Measurements from ENCODE around the gene OBSL1.

The OBSL1 gene

GRCh38 chr2:219563271-219563928 lies 7.9 kb downstream of the OBSL1 start:
- no peaks in the 10 kb centered on the region for H3K4me1 ChIP-seq (ENCODE audit: control insufficient read depth, insufficient read depth, low read length, unreplicated experiment)
- no peaks in the 10 kb centered on the region for H3K27me3 ChIP-seq (ENCODE audit: insufficient read depth, low read length)
- no peak overlapping the region for H2AFZ ChIP-seq (ENCODE audit: low read length, unreplicated experiment)
- no peaks in the 10 kb centered on the region for H3K36me3 ChIP-seq (ENCODE audit: insufficient read depth, low read length)
- no peak overlapping the region for H3K27ac ChIP-seq (ENCODE audit: low read depth, low read length)
- H3K4me3 ChIP-seq (ENCODE audit: low read depth, low read length), result no peak overlapping the region
- no peaks in the 10 kb centered on the region for H3K79me2 ChIP-seq (ENCODE audit: control insufficient read depth, insufficient read depth, low read length, unreplicated experiment)

DNA sequence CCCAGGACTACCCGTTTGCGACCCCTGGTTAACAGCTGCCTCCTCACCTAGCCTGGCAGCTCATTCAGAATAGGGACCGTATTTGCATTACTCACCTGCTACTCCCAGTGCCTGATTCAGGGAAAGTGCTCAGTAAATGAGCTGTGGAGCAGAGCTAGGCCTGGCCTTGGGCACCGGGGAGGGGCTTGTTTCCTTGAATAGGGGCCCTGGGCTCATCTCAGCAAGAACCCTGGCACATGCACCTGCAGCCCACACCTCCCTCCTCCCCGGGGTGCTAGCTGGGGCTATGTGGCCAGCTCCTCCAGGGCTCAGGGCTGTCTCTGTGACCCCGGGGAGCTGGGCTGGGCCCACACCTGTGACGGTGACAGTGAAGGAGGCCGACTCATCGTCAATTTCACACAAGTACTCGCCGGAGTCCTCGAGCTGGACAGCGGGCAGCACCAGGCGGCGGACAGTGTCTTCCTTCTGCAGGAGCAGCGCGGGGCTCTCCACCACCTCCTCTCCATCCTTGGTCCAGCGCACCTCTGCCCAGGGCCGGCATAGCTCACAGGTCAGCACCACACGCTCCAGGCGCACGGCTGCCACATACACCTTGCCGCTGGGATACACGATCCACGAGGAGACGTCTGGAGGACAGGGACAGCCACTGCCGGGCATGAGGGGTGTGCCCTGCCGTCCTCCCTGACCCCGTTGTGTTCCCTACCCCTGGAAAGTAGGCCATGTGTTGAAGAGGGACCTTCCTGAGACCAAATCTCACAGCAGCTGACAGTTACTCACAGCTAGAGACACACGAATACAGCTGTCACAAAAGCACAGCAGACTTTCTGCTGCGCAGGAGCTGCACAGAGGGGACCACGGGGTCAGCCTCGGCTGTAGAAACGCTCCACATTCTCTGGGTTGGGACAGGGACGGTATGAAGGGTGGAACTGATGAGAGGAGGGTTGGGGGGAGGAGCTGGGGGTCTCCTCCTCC lies 9.0 kb downstream of the OBSL1 start:
- no peaks in the 10 kb centered on the region for H3K36me3 ChIP-seq (ENCODE audit: insufficient read depth, low read length)

DNA sequence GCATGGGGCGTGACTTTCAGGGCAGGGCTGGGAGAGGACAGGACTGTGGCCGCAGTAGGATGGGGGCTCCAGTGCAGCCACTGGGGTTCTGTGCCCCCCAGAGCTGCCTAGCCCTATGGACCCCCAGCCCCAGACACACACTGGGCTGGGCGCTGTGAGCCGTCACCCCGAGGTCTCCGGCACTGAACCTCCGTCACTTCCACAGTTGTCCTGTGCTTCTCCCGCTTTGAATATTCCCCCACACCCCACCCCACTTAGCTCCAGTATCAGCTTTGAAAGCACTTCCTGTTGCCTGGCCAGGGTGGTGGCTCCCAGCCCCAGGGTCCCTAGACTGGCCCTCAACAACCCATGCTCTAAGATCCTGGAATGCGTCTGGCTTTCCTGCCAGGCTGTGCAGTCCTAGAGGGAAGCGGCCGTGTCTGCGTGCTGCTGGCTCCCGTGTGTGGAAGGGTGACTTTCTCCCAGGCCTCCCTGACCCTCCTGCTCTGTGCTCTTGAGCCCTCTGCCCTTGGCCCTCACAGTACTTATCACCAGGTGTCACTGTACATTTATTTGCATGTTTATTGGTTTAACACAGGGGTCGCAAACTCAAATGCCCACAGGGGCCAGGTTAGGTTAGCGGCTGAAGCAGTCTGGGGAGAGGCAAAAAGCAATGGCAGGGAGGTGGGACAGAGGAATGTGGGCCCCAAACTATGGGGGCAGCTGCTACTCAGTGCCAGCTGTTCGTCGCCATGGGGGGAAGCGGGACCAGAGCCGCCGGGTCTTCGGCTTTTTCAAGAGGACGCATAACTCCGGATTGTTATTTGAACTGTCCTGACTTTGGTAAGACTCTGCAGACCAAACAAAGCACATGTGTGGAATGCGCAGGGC lies 9.9 kb downstream of the OBSL1 start:
- Histone ChIP-seq H3K4me3 (ENCODE audit: low read depth, low read length) (no peak overlapping the region), H2AFZ (ENCODE audit: low read length, unreplicated experiment) (no peak overlapping the region), H3K79me2 (ENCODE audit: control insufficient read depth, insufficient read depth, low read length, unreplicated experiment) (no peaks in the 10 kb centered on the region), H3K27ac (ENCODE audit: low read depth, low read length) (no peak overlapping the region), H3K27me3 (ENCODE audit: insufficient read depth, low read length) (no peaks in the 10 kb centered on the region), H3K4me1 (ENCODE audit: control insufficient read depth, insufficient read depth, low read length, unreplicated experiment) (no peaks in the 10 kb centered on the region), H3K36me3 (ENCODE audit: insufficient read depth, low read length) (no peaks in the 10 kb centered on the region)

More for the DNA sequence above, 9.0 kb downstream of the OBSL1 start:
- H3K4me3 ChIP-seq (ENCODE audit: low read depth, low read length), result no peak overlapping the region
- no peak overlapping the region for H3K27ac ChIP-seq (ENCODE audit: low read depth, low read length)
- H3K27me3 ChIP-seq (ENCODE audit: insufficient read depth, low read length), result no peaks in the 10 kb centered on the region
- H2AFZ ChIP-seq (ENCODE audit: low read length, unreplicated experiment), result no peak overlapping the region
- no peaks in the 10 kb centered on the region for H3K79me2 ChIP-seq (ENCODE audit: control insufficient read depth, insufficient read depth, low read length, unreplicated experiment)
- no peaks in the 10 kb centered on the region for H3K4me1 ChIP-seq (ENCODE audit: control insufficient read depth, insufficient read depth, low read length, unreplicated experiment)

GRCh38 chr2:219560893-219561178 lies 10.5 kb downstream of the OBSL1 start:
- H3K4me3 ChIP-seq (ENCODE audit: low read depth, low read length), result no peak overlapping the region
- H3K27ac ChIP-seq (ENCODE audit: low read depth, low read length), result no peak overlapping the region
- no peaks in the 10 kb centered on the region for H3K4me1 ChIP-seq (ENCODE audit: control insufficient read depth, insufficient read depth, low read length, unreplicated experiment)
- H3K79me2 ChIP-seq (ENCODE audit: control insufficient read depth, insufficient read depth, low read length, unreplicated experiment), result no peaks in the 10 kb centered on the region
- H3K36me3 ChIP-seq (ENCODE audit: insufficient read depth, low read length), result no peaks in the 10 kb centered on the region
- H3K27me3 ChIP-seq (ENCODE audit: insufficient read depth, low read length), result no peaks in the 10 kb centered on the region
- H2AFZ ChIP-seq (ENCODE audit: low read length, unreplicated experiment), result no peak overlapping the region

GRCh38 chr2:219560037-219560892 lies 11.1 kb downstream of the OBSL1 start:
- H3K27me3 ChIP-seq (ENCODE audit: insufficient read depth, low read length), result no peaks in the 10 kb centered on the region

DNA sequence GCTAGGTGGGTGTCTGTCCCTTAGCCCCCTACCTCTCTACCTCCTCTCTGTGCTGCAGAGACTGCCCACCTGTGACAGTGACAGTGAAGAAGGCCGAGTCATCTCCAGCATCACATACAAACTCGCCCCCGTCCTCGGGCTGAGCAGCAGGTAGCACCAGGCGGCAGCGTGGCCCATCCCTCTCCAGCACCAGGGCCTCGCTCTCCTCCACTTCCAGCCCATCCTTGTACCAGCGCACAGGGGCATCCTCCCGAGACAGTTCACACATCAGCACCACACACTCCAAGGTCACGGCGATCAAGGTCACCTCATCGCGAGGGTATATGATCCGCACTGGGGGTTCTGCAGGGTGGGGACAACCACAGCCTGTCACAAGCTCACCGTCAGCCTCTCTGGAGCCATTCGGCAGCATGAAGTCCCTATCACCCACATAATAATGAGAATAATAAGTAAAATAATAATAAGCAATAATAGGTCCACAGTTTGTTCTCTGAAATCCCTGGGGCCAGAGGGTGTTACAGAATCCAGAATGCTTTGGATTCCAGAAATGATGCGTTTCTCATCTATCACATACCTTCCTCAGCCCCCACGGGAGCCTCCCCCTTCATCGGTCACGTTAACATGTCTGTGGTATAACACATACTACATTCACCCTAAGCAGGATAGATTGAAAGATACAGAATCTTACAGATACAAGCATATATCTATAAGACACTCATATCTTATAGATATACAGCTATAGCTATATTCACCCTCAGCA lies 12.0 kb downstream of the OBSL1 start:
- Histone ChIP-seq H3K4me3 (ENCODE audit: low read depth, low read length) (no peak overlapping the region), H3K27ac (ENCODE audit: low read depth, low read length) (no peak overlapping the region), H3K36me3 (ENCODE audit: insufficient read depth, low read length) (no peaks in the 10 kb centered on the region), H2AFZ (ENCODE audit: low read length, unreplicated experiment) (no peak overlapping the region), H3K79me2 (ENCODE audit: control insufficient read depth, insufficient read depth, low read length, unreplicated experiment) (no peaks in the 10 kb centered on the region), H3K4me1 (ENCODE audit: control insufficient read depth, insufficient read depth, low read length, unreplicated experiment) (no peaks in the 10 kb centered on the region), H3K27me3 (ENCODE audit: insufficient read depth, low read length) (no peaks in the 10 kb centered on the region)

More at GRCh38 chr2:219560037-219560892, 11.1 kb downstream of the OBSL1 start:
- Histone ChIP-seq H3K4me1 (ENCODE audit: control insufficient read depth, insufficient read depth, low read length, unreplicated experiment) (no peaks in the 10 kb centered on the region), H3K27ac (ENCODE audit: low read depth, low read length) (no peak overlapping the region), H2AFZ (ENCODE audit: low read length, unreplicated experiment) (no peak overlapping the region), H3K79me2 (ENCODE audit: control insufficient read depth, insufficient read depth, low read length, unreplicated experiment) (no peaks in the 10 kb centered on the region), H3K36me3 (ENCODE audit: insufficient read depth, low read length) (no peaks in the 10 kb centered on the region), H3K4me3 (ENCODE audit: low read depth, low read length) (no peak overlapping the region)

- H2AFZ ChIP-seq (ENCODE audit: low read length, unreplicated experiment), result no peak overlapping the region
- H3K27me3 ChIP-seq (ENCODE audit: insufficient read depth, low read length), result peaks cover 2% of the 10 kb centered on the region; the same call in 1 of the 2 replicates
- no peaks in the 10 kb centered on the region for H3K36me3 ChIP-seq (ENCODE audit: insufficient read depth, low read length)
- H3K4me3 ChIP-seq (ENCODE audit: low read depth, low read length), result no peak overlapping the region
- no peak overlapping the region for H3K27ac ChIP-seq (ENCODE audit: low read depth, low read length)
- H3K4me1 ChIP-seq (ENCODE audit: control insufficient read depth, insufficient read depth, low read length, unreplicated experiment), result no peaks in the 10 kb centered on the region
- no peaks in the 10 kb centered on the region for H3K79me2 ChIP-seq (ENCODE audit: control insufficient read depth, insufficient read depth, low read length, unreplicated experiment)
Observed at GRCh38 chr2:219557791-219558785, 13.3 kb downstream of the OBSL1 start.

DNA sequence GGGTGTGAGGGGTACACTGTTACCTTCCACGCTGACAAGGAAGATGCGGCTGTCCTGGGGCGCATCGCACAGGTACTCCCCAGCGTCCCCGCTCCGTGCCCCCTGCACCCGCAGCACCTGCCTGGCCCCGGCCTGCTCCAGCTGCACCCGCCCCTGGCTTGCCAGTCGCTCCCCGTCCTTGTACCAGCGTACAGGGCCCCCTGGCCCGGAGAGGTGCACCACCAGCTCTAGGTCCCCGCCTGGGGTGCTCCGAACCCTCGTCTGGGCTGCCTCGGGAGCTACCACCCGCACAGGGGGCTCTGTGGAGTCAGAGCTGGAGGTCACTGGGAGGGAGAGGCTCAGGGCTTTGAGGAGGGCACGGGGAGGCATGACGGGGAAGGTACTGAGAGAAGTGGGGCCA lies 14.0 kb downstream of the OBSL1 start:
- H3K4me1 ChIP-seq (ENCODE audit: control insufficient read depth, insufficient read depth, low read length, unreplicated experiment), result no peaks in the 10 kb centered on the region

DNA sequence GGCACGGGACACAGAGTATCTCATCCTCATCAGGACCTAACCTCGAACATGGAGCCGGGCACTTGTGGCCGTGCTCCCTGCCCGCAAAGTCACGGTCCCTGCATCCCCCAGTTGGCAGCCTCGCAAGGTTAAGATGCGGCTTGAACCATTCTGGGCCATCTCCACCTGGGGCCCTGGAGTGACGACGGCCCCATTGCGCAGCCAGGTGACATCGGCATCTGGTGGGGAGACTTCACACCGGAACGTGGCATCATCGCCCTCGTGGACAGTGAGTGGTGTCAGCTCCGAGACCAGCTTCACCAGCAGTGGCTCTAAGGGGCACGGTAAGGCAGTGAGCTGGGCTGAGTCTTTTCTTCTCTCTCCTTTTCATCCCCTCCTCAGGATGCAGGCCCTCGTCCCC lies 14.9 kb downstream of the OBSL1 start:
- no peaks in the 10 kb centered on the region for H3K79me2 ChIP-seq (ENCODE audit: control insufficient read depth, insufficient read depth, low read length, unreplicated experiment)
- H3K27ac ChIP-seq (ENCODE audit: low read depth, low read length), result no peak overlapping the region
- no peaks in the 10 kb centered on the region for H3K36me3 ChIP-seq (ENCODE audit: insufficient read depth, low read length)
- no peak overlapping the region for H2AFZ ChIP-seq (ENCODE audit: low read length, unreplicated experiment)
- peaks cover 6% of the 10 kb centered on the region for H3K4me1 ChIP-seq (ENCODE audit: control insufficient read depth, insufficient read depth, low read length, unreplicated experiment)
- H3K27me3 ChIP-seq (ENCODE audit: insufficient read depth, low read length), result peaks cover 3% of the 10 kb centered on the region; the same call in 1 of the 2 replicates
- H3K4me3 ChIP-seq (ENCODE audit: low read depth, low read length), result no peak overlapping the region

More for the DNA sequence above, 14.0 kb downstream of the OBSL1 start:
- no peak overlapping the region for H3K4me3 ChIP-seq (ENCODE audit: low read depth, low read length)
- H2AFZ ChIP-seq (ENCODE audit: low read length, unreplicated experiment), result no peak overlapping the region
- H3K79me2 ChIP-seq (ENCODE audit: control insufficient read depth, insufficient read depth, low read length, unreplicated experiment), result no peaks in the 10 kb centered on the region
- no peak overlapping the region for H3K27ac ChIP-seq (ENCODE audit: low read depth, low read length)
- H3K36me3 ChIP-seq (ENCODE audit: insufficient read depth, low read length), result no peaks in the 10 kb centered on the region
- H3K27me3 ChIP-seq (ENCODE audit: insufficient read depth, low read length), result peaks cover 3% of the 10 kb centered on the region; the same call in 1 of the 2 replicates

Data from ACC112 (cell line).